HG03280 (cell line): Measurements from ENCODE around the gene ASXL3.

Experiments used
- ATAC-seq: cut with Tn5 transposase; IDR thresholded peaks from one replicate; pipeline ENCODE4 v1.9.1; 2021; ENCODE audit warnings: mild to moderate bottlenecking, moderate library complexity; ENCODE audit not compliant: unreplicated experiment

The ASXL3 gene

DNA sequence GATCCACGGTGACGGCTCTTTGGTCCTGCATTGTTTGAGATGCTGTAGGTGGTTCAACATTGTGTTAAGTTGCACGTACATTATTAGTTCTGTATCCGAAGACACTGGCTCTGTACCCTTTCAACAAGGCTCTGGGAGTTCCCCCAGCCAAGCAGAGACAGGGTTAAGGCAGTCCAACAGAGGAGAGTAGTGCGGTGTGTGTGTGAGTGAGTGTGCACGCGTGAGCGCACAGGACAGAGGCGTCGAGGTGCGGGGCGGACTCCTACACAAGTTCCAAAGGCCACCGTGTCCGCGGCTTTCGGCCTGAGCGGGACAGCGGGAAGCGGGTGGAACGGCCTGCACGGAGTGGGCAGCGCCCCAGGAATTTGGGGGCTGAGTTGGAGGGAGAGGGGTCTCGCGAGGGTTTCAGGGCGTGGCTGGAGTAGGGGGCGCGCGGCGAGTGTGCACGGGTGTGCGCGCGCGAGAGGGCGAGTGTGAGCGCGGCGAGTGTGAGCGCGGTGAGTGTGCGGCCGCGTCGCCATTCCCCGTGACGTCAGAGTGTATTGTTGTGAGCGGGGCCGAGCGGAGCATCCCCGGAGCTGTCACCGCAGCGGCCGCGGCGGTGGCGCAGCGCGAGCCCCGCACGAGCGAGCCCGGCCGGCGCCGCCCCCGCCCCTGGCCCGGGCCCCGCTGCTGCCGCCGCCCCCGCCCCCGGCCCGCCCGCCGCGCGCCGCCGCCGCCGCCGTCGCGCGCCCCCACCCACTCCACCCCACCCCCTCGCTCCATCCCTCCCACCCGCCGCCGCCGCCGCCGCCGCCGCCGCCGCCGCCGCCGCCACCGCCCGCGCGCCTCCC, at the start of gene ASXL3:
Gene ASXL3 (plus strand): TSS at position 535 of the 833 bp plus-strand sequence. CDS start 413 bp downstream, outside the sequence.
- no peak for ATAC-seq

DNA sequence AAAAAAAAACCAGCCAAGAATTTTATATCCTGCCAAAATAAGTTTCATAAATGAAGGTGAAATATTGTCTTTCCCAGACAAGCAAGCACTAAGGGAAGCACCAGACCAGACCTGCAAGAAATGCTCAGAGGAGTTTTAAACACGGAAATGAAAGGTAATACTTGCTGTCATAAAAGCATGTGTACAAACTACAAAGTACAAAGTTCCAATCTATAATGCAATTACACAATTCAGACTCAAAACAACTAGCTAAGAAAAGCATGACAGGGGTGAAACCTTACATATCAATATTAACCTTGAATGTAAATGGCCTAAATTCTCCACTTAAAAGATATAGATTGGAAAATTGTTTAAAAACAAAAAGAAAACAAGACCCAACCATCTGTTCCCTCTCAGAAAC, 45.0 kb upstream of the ASXL3 start:
- no peak for ATAC-seq

DNA sequence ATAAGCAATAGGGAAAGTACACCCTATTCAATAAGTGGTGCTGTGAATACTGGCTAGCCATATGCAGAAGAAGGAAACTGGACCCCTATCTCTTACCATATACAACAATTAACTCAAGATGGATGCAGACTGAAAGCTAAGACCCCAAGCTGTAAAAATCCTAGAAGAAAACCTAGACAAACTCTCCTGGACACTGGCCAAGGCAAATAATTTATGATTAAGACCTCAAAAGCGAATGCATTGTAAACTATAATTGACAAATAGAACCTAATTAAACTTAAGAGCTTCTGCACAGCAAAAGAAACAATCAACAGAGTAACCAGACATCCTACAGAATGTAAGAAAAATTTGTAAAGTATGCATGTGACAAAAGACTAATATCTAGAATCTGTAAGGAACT, 41.1 kb upstream of the ASXL3 start:
- no peak for ATAC-seq

DNA sequence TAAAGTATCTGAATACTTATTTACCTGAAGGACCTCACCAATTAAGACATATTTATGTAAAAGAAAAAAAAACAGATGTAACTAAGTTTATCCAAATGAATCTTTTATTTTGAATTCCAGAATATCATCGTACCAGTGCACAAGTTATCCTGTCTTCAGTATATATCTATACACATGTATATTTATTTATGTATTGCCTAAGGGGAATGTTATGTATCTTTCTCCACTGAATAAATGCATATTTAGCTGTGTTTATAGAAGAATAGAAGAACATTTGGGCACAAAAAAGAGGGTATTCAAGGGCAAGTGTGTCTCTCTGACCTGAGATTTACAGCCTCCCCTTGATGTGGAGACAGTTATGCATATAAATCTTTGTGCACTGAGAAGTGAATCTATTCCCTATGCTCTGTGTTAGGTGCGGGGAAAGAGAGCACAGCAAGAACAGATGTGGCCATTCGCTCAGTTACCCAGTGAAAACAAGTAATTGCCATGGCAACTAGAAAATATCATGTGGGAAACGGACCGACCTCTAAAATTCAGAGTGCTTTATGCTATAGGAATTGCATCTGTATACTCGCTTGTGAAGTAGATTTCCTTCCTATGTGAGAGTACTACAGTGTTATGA, 39.5 kb upstream of the ASXL3 start:
- no peak for ATAC-seq

GRCh38 chr18:33540392-33540791, 37.6 kb upstream of the ASXL3 start:
- no peak for ATAC-seq

DNA sequence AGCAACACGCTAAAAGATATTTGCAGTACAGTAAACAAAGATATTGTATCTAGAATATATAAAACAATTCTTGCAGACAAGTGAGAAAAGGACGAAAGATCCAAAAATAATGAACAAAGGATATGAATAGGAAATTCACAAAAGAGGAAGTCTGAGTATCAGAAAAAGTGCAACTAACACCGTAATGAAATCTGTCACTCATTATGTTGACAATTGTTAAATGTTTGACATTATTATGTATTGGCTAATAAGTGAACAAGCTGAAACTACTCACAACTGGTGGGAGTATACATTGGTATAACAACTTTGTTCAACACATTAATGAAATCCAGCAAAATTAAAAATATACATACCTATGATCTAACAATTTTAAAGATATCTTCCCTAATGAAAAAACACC, 36.7 kb upstream of the ASXL3 start:
- no peak for ATAC-seq

- no peak for ATAC-seq
Measured at GRCh38 chr18:33556846-33557245, 21.2 kb upstream of the ASXL3 start.

GRCh38 chr18:33557706-33558105, 20.3 kb upstream of the ASXL3 start:
- ATAC-seq: no peak

GRCh38 chr18:33558529-33558928, 19.5 kb upstream of the ASXL3 start:
- ATAC-seq: no peak

- ATAC-seq: no peak
Measured at GRCh38 chr18:33560686-33561370, 17.2 kb upstream of the ASXL3 start.

DNA sequence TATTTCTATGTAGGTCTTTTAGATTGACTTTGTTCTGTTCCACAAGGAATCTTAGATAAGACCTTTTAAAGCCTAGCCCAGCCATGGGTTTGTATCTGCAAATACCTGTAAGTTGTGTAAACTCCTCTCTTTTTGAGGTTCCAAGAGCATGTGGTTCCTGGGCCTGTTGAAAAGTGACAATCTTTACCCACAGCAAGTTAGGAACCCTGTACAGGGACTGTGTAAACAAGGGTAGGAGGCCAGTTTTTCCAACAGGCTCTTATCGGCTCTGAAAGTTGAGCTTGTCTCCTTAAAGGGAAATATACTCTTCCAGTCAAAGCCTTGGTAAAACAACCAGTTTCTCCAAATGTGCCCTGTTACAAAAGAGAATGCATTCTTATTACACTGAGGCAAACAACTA, 15.3 kb upstream of the ASXL3 start:
- ATAC-seq: no peak

DNA sequence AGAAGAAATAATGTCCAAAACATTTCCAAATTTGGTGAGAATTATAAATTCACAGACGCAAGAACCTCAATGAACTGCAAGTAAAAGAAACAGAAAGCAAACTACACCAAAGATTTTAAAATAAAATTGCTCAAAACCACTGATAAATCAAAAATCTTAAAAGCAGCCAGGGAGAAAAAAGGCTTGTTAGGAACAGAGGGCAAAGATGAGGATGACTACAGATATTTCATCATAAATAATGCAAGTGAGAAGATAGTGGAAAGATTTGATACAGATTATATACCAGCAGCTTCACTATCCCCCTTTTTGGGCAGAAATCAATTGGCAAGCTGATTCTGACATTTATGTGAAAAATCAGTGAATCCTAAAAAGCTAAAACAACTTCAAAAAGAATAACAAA, 10.3 kb upstream of the ASXL3 start:
- no peak for ATAC-seq

DNA sequence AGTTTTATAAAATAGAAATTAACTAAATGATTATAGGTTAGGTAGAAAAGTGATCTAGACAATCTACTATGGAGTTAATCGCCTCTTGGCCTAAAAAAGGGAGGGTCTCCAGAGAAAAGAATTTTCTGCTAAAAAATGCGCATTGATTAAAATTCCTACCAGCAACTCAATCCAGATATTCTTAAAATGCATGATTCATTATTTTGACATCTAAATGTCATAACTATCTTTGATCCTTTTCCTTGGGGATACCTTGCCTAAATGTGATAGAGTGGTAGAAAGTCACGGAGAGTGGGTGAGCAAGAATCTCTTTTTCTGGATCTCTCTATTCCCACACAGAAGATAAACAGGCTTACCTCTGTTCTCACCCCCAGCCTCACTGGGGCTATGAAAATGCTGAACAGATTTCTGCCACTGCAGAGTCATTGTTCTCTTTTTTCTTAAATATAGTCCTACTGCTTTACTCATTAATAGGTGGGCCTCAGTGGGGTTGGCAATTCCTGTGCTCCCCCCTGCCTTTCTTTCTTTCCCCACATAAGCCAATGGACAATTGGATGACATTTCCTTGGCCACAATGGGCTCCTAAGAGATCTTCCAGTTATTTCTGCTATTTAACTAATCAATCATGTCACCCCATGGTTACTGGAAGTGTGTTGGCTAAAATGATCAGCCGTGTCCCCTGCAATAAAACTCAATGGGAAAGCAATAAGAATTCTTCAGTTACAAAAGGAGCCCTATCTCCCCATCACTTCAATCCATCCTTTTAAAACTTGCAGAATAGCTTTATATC, 5.8 kb upstream of the ASXL3 start:
- ATAC-seq: no peak

- no peak for ATAC-seq
Measured at GRCh38 chr18:33573193-33573592, 4.8 kb upstream of the ASXL3 start.

DNA sequence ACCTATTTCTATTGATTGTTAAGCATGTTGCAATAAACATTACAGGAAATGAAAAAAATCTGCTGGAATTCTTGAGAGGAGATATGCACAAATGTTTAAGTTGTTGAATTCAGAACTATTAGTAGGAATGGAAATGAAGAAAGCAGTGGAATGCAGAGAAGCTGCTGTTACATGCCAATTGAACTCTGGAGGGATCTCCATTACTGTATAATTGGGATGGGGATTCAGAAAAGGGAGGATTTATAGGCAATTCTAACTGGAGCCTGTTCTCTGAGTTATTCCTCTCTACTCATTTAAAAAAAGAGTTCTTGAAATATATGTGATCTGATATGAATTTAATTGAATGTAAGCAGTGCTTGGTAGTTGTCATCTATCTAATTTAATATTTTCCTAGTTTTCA, 2.6 kb upstream of the ASXL3 start:
- no peak for ATAC-seq

- ATAC-seq: no peak
Measured at GRCh38 chr18:33576999-33577646, 896 bp upstream of the ASXL3 start.

DNA sequence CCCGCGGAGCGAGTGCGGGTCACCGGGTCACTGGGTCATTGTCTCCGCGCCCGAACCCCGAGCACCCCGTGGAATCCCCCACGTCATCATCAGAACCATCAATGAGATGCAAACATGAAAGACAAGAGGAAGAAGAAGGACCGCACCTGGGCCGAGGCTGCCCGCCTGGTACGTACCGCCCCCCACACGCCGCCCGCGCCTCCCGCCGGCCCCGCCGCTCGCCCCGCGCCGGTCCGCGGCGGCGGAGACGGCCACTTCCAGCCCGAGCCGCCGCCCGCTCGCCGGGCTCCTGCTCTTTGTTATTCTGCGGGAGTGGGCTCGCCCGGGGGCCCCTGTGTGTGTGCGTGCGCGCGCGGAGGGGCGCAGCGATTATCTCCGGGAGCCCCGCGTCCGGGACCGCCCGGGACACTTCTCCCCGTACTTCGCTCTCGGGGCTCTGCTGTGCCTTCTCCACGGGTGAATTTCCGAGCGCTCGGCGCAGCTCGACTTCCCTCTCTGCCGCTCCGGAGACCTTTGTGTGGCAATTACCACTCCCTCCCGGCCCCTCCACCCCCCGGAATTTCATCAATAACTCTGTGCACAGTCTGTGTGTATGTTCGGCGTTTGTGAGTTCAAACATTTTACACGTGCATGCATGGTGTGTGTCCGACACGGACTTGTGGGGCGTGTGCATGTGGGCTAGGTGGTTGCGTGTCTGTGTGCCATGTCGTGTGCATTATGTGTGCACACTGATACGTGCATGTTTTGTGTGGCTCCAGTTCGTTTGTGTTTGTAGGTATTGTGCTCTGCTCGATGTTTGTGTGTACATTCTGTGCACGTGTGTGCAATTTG, 714 bp downstream of the ASXL3 start:
- ATAC-seq: no peak

- no peak for ATAC-seq
Measured at GRCh38 chr18:33579349-33580215, 1.6 kb downstream of the ASXL3 start.

DNA sequence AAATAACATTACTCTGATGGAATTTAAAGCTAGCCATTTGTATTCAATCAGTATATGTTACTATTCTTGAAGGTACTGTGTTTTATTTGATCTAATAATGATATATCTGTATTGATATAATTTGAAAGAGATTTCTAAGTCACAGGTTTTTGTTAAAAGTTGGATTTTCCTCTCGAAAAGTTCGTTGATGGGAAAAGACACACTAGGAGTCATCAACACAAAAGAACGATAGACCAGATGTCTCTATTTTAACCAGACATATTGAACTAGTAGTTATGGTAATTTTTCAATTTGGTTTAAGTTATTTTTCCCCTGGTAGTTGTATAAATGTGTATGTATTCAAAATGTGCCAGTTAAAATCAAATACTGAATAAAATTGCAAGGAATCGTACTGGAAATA, 2.5 kb downstream of the ASXL3 start:
- ATAC-seq: no peak
